ENCODE results near the gene NELFB. TPM values are rescaled to one million over a fixed set of nuclear protein-coding genes. Genes with fewer than 3 reads are reported as not detected.

The NELFB gene
- total and polyA plus RNA-seq, 9 of the 15 experiments (the other 6 are each of a cell fraction or from before 2014, with no cell fraction given): 0.24 to 84.0 (median 29.7) TPM

DNA sequence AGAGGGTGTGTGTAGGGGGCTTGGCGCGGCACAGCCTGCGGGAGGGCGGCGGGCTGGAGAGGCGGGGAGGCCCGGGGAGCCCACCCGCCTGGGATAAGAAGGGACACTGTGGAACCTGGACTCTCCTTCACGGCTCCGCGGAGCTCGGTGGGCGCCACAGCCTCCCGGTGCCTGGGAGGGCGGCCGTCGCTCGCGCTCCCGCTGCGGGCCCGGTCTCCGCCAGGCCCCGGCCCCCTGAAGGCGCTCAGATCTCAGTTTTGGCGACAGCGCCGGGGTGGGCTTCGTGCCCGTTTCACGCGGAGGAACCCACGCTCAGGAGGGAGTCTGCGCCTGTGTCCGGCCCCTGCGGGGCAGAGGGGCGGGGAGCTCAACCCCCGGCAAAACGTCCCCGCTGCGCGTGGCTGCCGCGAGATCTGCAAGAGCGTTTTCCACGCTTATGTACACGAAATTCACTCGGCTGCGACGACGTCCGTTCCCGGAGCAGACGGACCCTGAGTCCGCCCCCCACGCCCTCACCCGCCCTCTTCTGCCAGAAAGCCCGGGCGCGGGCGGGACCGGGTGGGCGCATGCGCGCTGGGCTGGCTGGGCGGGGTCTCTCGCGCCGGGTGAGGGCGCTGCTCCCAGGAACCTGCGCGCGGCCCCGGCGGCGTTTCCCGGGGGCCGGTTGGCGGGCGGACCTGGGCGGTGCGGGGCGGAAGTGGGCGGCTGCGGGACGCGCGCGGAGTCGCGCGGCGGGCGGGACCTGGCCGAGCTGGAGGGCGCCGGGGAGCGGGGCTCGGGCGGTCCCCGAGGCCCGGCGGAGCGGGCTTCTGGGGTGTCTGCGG is at the start of gene NELFB (continued):
- TF ChIP-seq, protein P1, sequence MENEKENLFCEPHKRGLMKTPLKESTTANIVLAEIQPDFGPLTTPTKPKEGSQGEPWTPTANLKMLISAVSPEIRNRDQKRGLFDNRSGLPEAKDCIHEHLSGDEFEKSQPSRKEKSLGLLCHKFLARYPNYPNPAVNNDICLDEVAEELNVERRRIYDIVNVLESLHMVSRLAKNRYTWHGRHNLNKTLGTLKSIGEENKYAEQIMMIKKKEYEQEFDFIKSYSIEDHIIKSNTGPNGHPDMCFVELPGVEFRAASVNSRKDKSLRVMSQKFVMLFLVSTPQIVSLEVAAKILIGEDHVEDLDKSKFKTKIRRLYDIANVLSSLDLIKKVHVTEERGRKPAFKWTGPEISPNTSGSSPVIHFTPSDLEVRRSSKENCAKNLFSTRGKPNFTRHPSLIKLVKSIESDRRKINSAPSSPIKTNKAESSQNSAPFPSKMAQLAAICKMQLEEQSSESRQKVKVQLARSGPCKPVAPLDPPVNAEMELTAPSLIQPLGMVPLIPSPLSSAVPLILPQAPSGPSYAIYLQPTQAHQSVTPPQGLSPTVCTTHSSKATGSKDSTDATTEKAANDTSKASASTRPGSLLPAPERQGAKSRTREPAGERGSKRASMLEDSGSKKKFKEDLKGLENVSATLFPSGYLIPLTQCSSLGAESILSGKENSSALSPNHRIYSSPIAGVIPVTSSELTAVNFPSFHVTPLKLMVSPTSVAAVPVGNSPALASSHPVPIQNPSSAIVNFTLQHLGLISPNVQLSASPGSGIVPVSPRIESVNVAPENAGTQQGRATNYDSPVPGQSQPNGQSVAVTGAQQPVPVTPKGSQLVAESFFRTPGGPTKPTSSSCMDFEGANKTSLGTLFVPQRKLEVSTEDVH (IDR thresholded peaks at IDR 0.05; ENCODE audit: low read depth, partially characterized antibody): no peak
- peak; percentile 37; the same call in 1 of the 2 replicates for TF ChIP-seq MYC (IDR thresholded peaks at IDR 0.05; ENCODE audit: low read depth, low read length)
- no peak for TF ChIP-seq MYC (CRISPR knock-in tag; IDR thresholded peaks at IDR 0.05; ENCODE audit: borderline replicate concordance, low read depth)
- no peak for TF ChIP-seq KLF16 (IDR thresholded peaks at IDR 0.05)
- TF ChIP-seq BRD9 (IDR thresholded peaks at IDR 0.05; ENCODE audit: low read depth, partially characterized antibody): no peak
- TF ChIP-seq POLR2H (tag; IDR thresholded peaks at IDR 0.05; ENCODE audit: low read depth): no peak
- no peak for TF ChIP-seq ZNF589 (CRISPR knock-in tag; IDR thresholded peaks at IDR 0.05; ENCODE audit: low read depth)
- TF ChIP-seq PTBP1 (IDR thresholded peaks at IDR 0.05; ENCODE audit: low read depth, low read length): no peak
- no peak for TF ChIP-seq CSDE1 (IDR thresholded peaks at IDR 0.05)
- TF ChIP-seq ZNF3 (CRISPR knock-in tag; IDR thresholded peaks at IDR 0.05): no peak
- no peak for TF ChIP-seq GABPB2 (CRISPR knock-in tag; conservative IDR thresholded peaks at IDR 0.05)
- TF ChIP-seq, protein P2, sequence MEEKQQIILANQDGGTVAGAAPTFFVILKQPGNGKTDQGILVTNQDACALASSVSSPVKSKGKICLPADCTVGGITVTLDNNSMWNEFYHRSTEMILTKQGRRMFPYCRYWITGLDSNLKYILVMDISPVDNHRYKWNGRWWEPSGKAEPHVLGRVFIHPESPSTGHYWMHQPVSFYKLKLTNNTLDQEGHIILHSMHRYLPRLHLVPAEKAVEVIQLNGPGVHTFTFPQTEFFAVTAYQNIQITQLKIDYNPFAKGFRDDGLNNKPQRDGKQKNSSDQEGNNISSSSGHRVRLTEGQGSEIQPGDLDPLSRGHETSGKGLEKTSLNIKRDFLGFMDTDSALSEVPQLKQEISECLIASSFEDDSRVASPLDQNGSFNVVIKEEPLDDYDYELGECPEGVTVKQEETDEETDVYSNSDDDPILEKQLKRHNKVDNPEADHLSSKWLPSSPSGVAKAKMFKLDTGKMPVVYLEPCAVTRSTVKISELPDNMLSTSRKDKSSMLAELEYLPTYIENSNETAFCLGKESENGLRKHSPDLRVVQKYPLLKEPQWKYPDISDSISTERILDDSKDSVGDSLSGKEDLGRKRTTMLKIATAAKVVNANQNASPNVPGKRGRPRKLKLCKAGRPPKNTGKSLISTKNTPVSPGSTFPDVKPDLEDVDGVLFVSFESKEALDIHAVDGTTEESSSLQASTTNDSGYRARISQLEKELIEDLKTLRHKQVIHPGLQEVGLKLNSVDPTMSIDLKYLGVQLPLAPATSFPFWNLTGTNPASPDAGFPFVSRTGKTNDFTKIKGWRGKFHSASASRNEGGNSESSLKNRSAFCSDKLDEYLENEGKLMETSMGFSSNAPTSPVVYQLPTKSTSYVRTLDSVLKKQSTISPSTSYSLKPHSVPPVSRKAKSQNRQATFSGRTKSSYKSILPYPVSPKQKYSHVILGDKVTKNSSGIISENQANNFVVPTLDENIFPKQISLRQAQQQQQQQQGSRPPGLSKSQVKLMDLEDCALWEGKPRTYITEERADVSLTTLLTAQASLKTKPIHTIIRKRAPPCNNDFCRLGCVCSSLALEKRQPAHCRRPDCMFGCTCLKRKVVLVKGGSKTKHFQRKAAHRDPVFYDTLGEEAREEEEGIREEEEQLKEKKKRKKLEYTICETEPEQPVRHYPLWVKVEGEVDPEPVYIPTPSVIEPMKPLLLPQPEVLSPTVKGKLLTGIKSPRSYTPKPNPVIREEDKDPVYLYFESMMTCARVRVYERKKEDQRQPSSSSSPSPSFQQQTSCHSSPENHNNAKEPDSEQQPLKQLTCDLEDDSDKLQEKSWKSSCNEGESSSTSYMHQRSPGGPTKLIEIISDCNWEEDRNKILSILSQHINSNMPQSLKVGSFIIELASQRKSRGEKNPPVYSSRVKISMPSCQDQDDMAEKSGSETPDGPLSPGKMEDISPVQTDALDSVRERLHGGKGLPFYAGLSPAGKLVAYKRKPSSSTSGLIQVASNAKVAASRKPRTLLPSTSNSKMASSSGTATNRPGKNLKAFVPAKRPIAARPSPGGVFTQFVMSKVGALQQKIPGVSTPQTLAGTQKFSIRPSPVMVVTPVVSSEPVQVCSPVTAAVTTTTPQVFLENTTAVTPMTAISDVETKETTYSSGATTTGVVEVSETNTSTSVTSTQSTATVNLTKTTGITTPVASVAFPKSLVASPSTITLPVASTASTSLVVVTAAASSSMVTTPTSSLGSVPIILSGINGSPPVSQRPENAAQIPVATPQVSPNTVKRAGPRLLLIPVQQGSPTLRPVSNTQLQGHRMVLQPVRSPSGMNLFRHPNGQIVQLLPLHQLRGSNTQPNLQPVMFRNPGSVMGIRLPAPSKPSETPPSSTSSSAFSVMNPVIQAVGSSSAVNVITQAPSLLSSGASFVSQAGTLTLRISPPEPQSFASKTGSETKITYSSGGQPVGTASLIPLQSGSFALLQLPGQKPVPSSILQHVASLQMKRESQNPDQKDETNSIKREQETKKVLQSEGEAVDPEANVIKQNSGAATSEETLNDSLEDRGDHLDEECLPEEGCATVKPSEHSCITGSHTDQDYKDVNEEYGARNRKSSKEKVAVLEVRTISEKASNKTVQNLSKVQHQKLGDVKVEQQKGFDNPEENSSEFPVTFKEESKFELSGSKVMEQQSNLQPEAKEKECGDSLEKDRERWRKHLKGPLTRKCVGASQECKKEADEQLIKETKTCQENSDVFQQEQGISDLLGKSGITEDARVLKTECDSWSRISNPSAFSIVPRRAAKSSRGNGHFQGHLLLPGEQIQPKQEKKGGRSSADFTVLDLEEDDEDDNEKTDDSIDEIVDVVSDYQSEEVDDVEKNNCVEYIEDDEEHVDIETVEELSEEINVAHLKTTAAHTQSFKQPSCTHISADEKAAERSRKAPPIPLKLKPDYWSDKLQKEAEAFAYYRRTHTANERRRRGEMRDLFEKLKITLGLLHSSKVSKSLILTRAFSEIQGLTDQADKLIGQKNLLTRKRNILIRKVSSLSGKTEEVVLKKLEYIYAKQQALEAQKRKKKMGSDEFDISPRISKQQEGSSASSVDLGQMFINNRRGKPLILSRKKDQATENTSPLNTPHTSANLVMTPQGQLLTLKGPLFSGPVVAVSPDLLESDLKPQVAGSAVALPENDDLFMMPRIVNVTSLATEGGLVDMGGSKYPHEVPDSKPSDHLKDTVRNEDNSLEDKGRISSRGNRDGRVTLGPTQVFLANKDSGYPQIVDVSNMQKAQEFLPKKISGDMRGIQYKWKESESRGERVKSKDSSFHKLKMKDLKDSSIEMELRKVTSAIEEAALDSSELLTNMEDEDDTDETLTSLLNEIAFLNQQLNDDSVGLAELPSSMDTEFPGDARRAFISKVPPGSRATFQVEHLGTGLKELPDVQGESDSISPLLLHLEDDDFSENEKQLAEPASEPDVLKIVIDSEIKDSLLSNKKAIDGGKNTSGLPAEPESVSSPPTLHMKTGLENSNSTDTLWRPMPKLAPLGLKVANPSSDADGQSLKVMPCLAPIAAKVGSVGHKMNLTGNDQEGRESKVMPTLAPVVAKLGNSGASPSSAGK (IDR thresholded peaks at IDR 0.05): no peak
- TF ChIP-seq U2AF2 (optimal IDR thresholded peaks at IDR 0.05; ENCODE audit: low read depth, low read length): no peak
